Central memory CD4-positive, alpha-beta T cell (primary cell): ENCODE results near the gene EXOC4.
"Not testable (repeated sequence)": the region's sequence is repeated elsewhere in the genome, so short reads cannot be mapped to it uniquely, and the experiment has no call there.

Source experiments
- DNase-seq: peaks from one replicate; pipeline ENCODE4 v3.0.0; 2022

EXOC4 gene

DNA sequence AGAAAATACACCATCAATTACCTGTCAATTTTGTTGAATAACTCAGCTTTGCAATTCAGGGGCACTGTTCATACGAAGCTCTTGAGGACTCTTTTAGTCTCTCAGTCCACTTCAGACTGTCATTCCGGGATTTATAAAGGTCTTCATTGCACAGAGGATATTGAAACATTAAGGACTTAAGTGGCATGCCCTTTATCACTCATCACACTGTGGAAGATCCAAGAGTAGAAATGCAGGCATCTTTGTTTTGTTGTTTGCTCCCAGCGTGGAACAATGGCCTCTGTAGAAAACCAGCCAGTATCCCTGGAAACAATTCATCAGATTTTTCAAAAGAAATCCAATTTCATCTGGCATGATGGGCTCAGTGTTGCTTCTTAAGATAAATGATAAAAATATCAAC lies 808.0 kb downstream of the EXOC4 start:
- DNase-seq = no peak

- no peak for DNase-seq
These were observed 809.6 kb downstream of the EXOC4 start for GRCh38 chr7:134062460-134062859.

DNA sequence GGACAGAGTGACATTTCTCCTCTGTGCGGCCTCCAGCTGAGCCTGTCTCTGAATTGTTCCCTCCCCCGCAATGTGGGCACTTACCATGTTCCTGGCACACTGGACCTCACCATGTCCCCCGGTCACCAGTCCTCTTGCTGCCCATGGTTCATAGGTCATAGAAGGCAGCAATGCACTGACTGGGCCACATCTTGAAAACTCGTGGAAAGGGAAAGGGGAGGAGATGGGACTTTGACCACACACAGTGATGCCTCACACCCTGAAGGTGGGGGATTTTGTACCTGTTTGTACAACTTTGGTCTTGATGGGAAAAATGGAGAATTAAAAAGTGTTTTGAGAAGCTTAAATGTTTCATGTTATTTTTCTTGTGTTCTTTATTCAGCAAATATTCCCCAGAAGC lies 812.5 kb downstream of the EXOC4 start:
- DNase-seq = no peak

DNA sequence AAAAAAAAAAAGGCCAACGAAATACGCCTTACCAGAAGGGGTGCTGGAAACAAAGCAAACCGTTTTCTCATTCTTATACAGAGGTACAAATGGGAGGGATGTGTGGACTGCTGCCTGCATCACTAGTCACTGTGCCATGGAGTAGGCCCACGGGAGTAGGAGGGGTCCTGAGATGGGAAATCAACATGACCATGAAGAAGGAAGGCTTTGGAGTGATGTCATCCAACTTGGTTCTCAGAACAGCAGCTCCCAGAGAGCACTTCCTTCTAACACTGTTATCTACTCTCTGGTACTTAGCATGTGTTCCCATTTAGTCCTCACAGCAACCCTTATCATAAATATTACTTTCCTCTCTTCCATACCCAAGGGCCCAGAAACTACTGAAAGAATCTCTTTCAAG lies 814.3 kb downstream of the EXOC4 start:
- DNase-seq = no peak

GRCh38 chr7:134068670-134069069 lies 815.8 kb downstream of the EXOC4 start:
- DNase-seq = no peak

GRCh38 chr7:134069187-134069586 lies 816.3 kb downstream of the EXOC4 start:
- no peak for DNase-seq

DNA sequence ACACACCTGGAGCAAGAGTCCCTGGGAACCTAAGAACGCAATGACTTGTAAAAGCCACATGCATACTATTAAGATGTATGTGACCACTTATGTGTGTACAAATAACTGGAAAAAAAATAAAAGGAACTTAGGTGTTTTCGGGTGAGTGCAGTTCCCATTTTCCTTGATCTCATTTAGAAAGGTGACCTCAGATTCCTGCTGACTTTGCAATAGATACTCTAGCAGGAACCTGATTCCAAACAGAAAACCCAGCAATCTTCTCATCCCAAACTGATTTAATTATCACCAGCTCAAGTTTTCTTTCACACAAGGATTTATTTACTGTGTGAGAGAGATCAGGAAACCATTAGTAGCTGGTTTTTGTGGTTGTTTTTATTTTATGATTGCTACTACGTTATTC lies 817.8 kb downstream of the EXOC4 start:
- DNase-seq = no peak

- no peak for DNase-seq
These were observed 818.8 kb downstream of the EXOC4 start for GRCh38 chr7:134071355-134072331.

- no peak for DNase-seq
These were observed 820.4 kb downstream of the EXOC4 start for GRCh38 chr7:134073276-134073675.

GRCh38 chr7:134075799-134076198 lies 822.9 kb downstream of the EXOC4 start:
- no peak for DNase-seq

DNA sequence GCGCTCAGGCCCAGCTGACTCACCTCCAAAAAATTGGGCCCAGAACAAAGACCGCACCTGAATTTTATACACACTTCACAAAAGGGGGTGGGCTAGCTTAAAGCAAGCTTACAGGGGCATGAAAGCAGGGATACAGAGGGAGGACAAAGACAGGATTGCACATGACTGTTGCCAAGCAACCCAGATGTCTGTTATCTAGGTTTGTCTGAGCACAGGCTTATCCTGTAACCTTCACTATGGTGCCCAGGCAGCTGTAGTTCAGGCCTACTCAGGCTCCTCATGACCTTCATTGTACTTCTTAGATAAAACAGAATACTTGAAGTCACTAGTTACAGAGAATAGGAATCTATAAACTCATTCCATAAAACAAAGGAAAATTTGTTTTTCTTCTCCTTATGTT lies 824.7 kb downstream of the EXOC4 start:
- not testable (repeated sequence) for DNase-seq

- DNase-seq = no peak
These were observed 826.1 kb downstream of the EXOC4 start for GRCh38 chr7:134078991-134079390.

DNA sequence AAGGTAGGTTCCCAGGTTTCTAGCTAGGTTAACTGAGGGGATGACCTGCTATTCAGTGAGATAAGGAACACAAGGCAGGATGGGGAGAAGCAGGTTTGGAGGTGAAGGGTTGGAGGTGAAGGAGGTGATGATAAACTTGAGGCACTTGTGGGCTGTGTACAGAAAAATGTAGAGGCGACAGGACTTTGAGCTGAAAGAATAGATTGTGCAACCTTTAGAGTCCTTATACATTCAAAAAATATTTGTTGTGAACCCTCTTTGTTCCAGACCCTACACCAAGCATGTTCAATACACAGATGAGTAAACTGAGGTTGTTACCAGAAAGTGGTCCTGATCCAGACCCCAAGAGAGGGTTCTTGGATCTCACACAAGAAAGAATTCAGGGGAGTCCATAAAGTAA lies 828.8 kb downstream of the EXOC4 start:
- DNase-seq = no peak

GRCh38 chr7:134083766-134084487 lies 831.0 kb downstream of the EXOC4 start:
- no peak for DNase-seq

GRCh38 chr7:134084488-134085144 lies 831.7 kb downstream of the EXOC4 start:
- DNase-seq = no peak

DNA sequence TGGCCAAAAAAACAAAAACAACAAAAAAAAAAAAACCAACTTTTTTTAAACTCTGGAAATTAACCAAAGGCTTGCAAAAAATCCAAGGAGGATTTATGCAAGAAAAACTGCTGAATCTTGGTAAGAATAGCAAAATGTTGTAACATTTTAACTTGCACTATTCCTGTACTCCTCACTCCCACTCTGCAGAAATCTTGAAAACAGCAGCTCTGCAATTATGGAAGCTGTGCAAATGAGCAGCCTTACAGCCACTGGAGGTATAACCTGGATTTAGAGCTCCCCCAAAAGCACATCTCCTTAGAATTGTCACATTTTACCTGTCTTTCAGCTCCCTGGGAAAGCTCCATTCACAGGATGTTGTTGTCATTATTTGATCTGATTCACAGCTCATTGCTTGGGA lies 832.4 kb downstream of the EXOC4 start:
- DNase-seq = no peak

DNA sequence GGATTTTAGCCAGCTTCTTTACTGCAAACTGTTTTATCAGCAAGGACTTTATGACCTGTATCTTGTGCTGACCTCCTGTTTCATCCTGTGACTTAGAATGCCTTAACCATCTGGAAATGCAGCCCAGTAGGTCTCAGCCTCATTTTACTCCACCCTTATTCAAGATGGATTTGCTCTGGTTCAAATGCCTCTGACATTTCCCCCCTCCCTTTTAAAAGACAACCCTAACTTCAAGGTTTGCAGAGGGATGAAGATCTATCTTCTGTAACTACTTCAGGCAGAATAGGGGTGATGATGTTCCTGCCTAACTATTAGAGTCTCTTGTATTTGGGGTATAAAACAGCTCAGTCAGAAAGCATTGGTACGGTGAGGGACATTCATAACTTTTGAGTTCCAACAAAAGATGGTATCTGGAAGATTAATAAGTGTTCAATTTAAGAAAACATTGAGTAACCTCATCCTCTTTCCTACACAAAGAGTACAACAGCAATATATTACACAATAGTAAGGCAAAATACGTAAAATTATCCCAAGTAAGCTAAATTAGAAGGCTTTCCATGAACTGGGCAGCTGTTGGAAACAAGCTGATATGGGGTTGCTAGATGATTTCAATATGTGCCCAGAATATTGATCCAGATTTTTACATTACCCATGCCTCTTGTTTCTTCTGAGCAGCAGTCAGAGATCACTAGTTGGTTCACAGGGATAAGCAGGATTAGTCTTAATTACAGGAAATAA lies 834.3 kb downstream of the EXOC4 start:
- DNase-seq = no peak

DNA sequence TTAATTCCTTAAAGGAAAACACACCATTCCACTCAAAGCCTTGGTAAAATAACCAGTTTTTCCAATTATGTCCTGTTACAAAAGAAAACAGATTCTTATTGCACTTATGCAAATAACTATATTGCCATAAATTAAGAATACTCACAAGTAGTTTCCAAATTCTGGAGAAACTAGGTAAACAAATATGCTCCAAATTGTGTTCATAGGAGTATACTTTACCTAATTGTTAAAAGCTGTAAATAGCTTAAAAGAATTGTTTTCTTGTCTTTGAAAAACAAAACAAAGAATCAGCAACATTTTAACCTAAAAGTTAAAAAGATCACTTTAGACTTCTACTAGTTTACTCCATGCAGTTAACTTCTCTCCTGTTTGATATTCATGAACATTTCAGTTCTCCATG lies 835.3 kb downstream of the EXOC4 start:
- no peak for DNase-seq

GRCh38 chr7:134089446-134089845 lies 836.6 kb downstream of the EXOC4 start:
- no peak for DNase-seq

- DNase-seq = no peak
These were observed 845.2 kb downstream of the EXOC4 start for GRCh38 chr7:134098072-134098471.

GRCh38 chr7:134101716-134102115 lies 848.8 kb downstream of the EXOC4 start:
- no peak for DNase-seq

DNA sequence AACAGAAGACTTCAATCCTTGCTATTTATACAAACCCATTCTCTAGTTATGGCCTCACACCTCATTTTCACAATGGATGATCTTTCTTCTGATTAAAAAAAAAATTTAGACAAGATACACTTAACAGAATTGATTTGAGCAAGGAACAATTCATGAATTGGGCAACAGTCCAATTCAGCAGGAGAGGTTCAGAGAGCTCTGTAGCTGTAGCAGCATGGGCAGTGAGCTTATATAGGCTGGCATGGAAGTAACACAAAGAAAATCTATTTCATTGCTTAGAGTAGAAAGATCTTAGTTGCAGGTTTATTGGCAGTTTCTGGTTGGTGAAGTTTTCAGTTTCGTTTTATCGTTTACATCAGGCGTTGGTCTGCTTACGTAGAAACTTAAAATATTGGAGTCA lies 851.3 kb downstream of the EXOC4 start:
- no peak for DNase-seq

DNA sequence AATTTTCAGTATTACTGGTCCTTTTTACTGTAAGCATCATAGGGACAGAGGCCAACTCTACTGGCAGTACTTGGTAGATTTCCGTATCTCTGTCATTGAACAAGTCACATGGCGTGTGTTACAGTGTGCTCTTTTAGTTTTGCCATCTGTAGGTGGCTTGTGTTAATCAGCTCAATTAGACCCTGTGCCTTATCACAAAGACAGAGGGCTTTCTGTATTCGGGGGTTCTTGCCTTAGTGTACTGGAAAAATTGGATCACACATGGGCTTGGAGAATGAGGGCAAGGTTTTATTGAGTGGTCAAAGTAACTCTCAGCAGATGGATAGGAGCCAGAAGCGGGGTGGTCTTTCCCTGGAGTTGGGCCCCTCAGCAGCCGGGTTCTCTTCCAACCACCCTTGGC lies 853.0 kb downstream of the EXOC4 start:
- DNase-seq = no peak
